HepG2 (cell line): ENCODE results near the gene RNASE11. TPM values are rescaled to one million over a fixed set of nuclear protein-coding genes. Genes with fewer than 3 reads are reported as not detected.
A peak's percentile ranks its signal among the peaks of the same experiment; 100 is the strongest.

Experiments used
- ATAC-seq: fragments of 200-7000 bp; cut with Tn5 transposase; 3 replicates; pipeline ENCODE4 v1.9.1; 2020; ENCODE audit warnings: mild to moderate bottlenecking, moderate library complexity
- BruUV-seq: library from RNA; stranded (reverse); fragments of 400-500 nt; replicated peaks from 2 replicates; lab custom pipeline; 2021; lab: Mats Ljungman, UMichigan
- CTCF ChIA-PET: fragments of 300-600 bp; formaldehyde crosslinking; extraction: SDS; loops from one replicate; lab custom pipeline; 2021; ENCODE audit warnings: low total read pairs, inconsistent platforms, low intra/inter-chr PET ratio; lab: Yijun Ruan, JAX
- POLR2A ChIA-PET: fragments of 350-600 bp; sonication (Branson Sonifier 250); formaldehyde crosslinking; loops from one replicate; lab custom pipeline; 2020; ENCODE audit warnings: antibody characterized with exemption, inconsistent platforms; lab: Yijun Ruan, JAX
- DNase-seq: peaks from one replicate; pipeline ENCODE4 v3.0.0-alpha.2; 2015; ENCODE audit warnings: low spot score
- FAIRE-seq: peaks from 3 replicates; lab custom pipeline; 2011; peaks lifted over from hg19 to GRCh38; lab: Jason Lieb, UNC
- H2AFZ ChIP-seq: one replicate; pipeline ENCODE4 v1.6.1; 2011; ENCODE audit warnings: low read length, inconsistent platforms
- H3K27ac ChIP-seq: fragments of 300-600 bp; 3 replicates; pipeline ENCODE4 v1.8.0; 2011; ENCODE audit warnings: mixed run types, mild to moderate bottlenecking, mixed read lengths, low read length, inconsistent platforms; ENCODE audit not compliant: insufficient read depth; ENCODE audit errors: extremely low read length
- H3K27me3 ChIP-seq, 2 experiments: fragments of 200-600 bp in 1 of 2; 2 replicates in 1 of 2; 3 replicates in 1 of 2; pipeline versions ENCODE4 v1.6.0 to v1.8.0; 2011; ENCODE audit warnings: low read length in 2 of 2, mild to moderate bottlenecking in 2 of 2, moderate library complexity in 2 of 2, inconsistent platforms in 1 of 2; ENCODE audit not compliant: insufficient read depth in 2 of 2, control insufficient read depth in 1 of 2
- H3K36me3 ChIP-seq, 2 experiments: fragments of 200-600 bp in 1 of 2; replicated peaks in 1 of 2; 2 replicates in 1 of 2; 3 replicates in 1 of 2; pipeline versions ENCODE4 v1.5.1 to v1.8.0; 2011; ENCODE audit warnings: low read length in 2 of 2, inconsistent platforms in 1 of 2; ENCODE audit not compliant: insufficient read depth in 2 of 2, control insufficient read depth in 1 of 2
- H3K4me1 ChIP-seq: 2 replicates; pipeline ENCODE4 v1.5.1; 2012; ENCODE audit warnings: low read length, inconsistent platforms; ENCODE audit not compliant: insufficient read depth
- H3K4me2 ChIP-seq: 2 replicates; pipeline ENCODE4 v1.6.0; 2011; ENCODE audit warnings: low read depth, low read length, inconsistent platforms
- H3K4me3 ChIP-seq, 3 experiments: fragments of 200-600 bp in 1 of 3; sonication (generic), shearing (Covaris generic) in 1 of 3; replicated peaks in 1 of 3; 2 replicates each; pipeline ENCODE4 v1.5.1; 2011 to 2016; ENCODE audit warnings: low read length in 3 of 3, inconsistent platforms in 2 of 3, low read depth in 2 of 3, mild to moderate bottlenecking in 2 of 3, control low read depth in 1 of 3, mixed read lengths in 1 of 3; ENCODE audit not compliant: insufficient read depth in 1 of 3
- H3K79me2 ChIP-seq: one replicate; pipeline ENCODE4 v1.6.1; 2011; ENCODE audit warnings: low read length, inconsistent platforms; ENCODE audit not compliant: insufficient read depth
- H3K9ac ChIP-seq: 2 replicates; pipeline ENCODE4 v1.6.0; 2011; ENCODE audit warnings: mild to moderate bottlenecking, low read depth, low read length, inconsistent platforms; ENCODE audit not compliant: insufficient read depth
- H3K9me3 ChIP-seq: 2 replicates; pipeline ENCODE4 v1.5.1; 2012; ENCODE audit warnings: mild to moderate bottlenecking, low read length
- H4K20me1 ChIP-seq: 2 replicates; pipeline ENCODE4 v1.6.0; 2011; ENCODE audit warnings: inconsistent platforms, mild to moderate bottlenecking, low read length, moderate library complexity; ENCODE audit not compliant: insufficient read depth
- IKZF4 ChIP-seq: sonication (generic); formaldehyde crosslinking; IDR thresholded peaks from 2 replicates; pipeline ENCODE4 v1.5.1; 2020; ENCODE audit warnings: borderline replicate concordance, mild to moderate bottlenecking, low read depth, missing genetic modification reagents; ENCODE audit errors: not compliant biosample characterization
- JUNB ChIP-seq: sonication (generic); formaldehyde crosslinking; IDR thresholded peaks from 2 replicates; pipeline ENCODE4 v1.8.0; 2022; ENCODE audit warnings: missing genetic modification reagents, mild to moderate bottlenecking, borderline replicate concordance
- SMYD3 ChIP-seq: sonication (generic); formaldehyde crosslinking; IDR thresholded peaks from 2 replicates; pipeline ENCODE4 v1.8.1; 2023; ENCODE audit warnings: mild to moderate bottlenecking, missing genetic modification reagents
- TCF7L2 ChIP-seq: IDR thresholded peaks from 2 replicates; pipeline ENCODE4 v1.6.1; 2011; ENCODE audit warnings: mild to moderate bottlenecking, low read depth, low read length, moderate library complexity
- ZBTB39 ChIP-seq: sonication (generic); formaldehyde crosslinking; IDR thresholded peaks from 2 replicates; pipeline ENCODE4 v1.5.0; 2020; ENCODE audit warnings: missing genetic modification reagents
- ZMYM2 ChIP-seq: sonication (generic); formaldehyde crosslinking; IDR thresholded peaks from 2 replicates; pipeline ENCODE4 v1.8.0; 2022; ENCODE audit warnings: mild to moderate bottlenecking, missing genetic modification reagents
- ZNF337 ChIP-seq: sonication (generic); formaldehyde crosslinking; IDR thresholded peaks from 2 replicates; pipeline ENCODE4 v1.5.1; 2020; ENCODE audit warnings: missing genetic modification reagents, low read depth, mild to moderate bottlenecking, borderline replicate concordance
- ZNF383 ChIP-seq: sonication (generic); formaldehyde crosslinking; IDR thresholded peaks from 2 replicates; pipeline ENCODE4 v1.4.0; 2020; ENCODE audit warnings: missing genetic modification reagents, mild to moderate bottlenecking, borderline replicate concordance
- ZSCAN29 ChIP-seq: sonication (generic); formaldehyde crosslinking; conservative IDR thresholded peaks from 2 replicates; pipeline ENCODE4 v1.4.0; 2020; ENCODE audit warnings: mild to moderate bottlenecking, missing genetic modification reagents
- WGBS: methylation state at CpG from one replicate; pipeline ENCODE4 v1.1.6; 2017; ENCODE audit warnings: low lambda C conversion rate; 5-methylcytosine and 5-hydroxymethylcytosine counted together
- in situ Hi-C: cut with HindIII; loops from 2 replicates; pipeline ENCODE4 v1.10.0; 2017; ENCODE audit warnings: low pct_unique_long_range_greater_than_20kb; ENCODE audit not compliant: extremely low pct_ligation_motif_present
- intact Hi-C: fragments of 100-400 bp; cut with micrococcal nuclease; formaldehyde crosslinking; loops from one replicate; pipeline ENCODE4 v1.10.0; 2022; ENCODE audit not compliant: unreplicated experiment
- polyA plus RNA-seq, 8 experiments: library from polyadenylated mRNA; depleted of rRNA in 3 of 8; stranded (reverse) in 7 of 8; unstranded in 1 of 8; fragments of >200 nt; fragmentation: Illumina TruSeq in 4 of 8; extraction: Trizol in 4 of 8; gene quantifications; 2 replicates each; pipeline versions ENCODE4 v1.2.1 to v1.2.3, GENCODE V29; 2011 to 2016; ENCODE audit warnings: low read depth in 4 of 8, missing spikeins in 1 of 8, mixed read lengths in 1 of 8; ENCODE audit not compliant: insufficient read depth in 1 of 8
- total RNA-seq, 5 experiments: library from RNA; depleted of rRNA; stranded (reverse); fragments of >200 nt; fragmentation: Illumina TruSeq; extraction: Trizol; gene quantifications; 2 replicates each; pipeline ENCODE4 v1.2.3, GENCODE V29; 2016; ENCODE audit warnings: low read depth in 1 of 5
- TF ChIP-seq, protein P1 (sequence below): sonication (generic); formaldehyde crosslinking; IDR thresholded peaks from 2 replicates; pipeline ENCODE4 v1.4.0; 2020; ENCODE audit warnings: missing genetic modification reagents, borderline replicate concordance
- TF ChIP-seq, protein P2 (sequence below): sonication (generic); formaldehyde crosslinking; IDR thresholded peaks from 2 replicates; pipeline ENCODE4 v1.8.1; 2022; ENCODE audit warnings: mild to moderate bottlenecking, missing genetic modification reagents
- TF ChIP-seq, protein P3 (sequence below): fragments of 450-650 bp; IDR thresholded peaks from 2 replicates; pipeline ENCODE4 v1.6.1; 2017

Gene RNASE11
- total and polyA plus RNA-seq, 2 of the 13 experiments (the other 11 are each of a cell fraction or from before 2014, with no cell fraction given), result not detected

DNA sequence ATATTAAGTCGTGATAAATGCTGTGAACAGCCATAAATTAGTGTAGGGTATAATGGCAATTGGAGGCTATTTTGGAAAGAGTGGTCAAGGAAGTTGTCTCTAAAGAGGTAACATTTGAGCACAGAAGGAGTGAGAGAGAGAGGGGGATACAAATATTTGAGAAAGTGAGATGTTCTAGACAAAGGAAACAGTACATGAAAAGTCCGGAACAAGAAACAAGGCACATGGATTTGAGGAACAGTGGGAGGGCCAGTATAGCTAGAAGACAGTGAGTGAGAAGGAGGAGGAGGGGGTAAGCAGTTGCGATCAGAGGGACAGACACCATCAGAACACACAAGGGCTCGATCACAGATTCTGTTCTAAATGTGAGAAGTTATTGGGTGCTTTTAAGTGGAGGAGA lies 23.5 kb upstream of the RNASE11 start:
- Histone ChIP-seq H3K27ac (no peak overlapping the region), H3K4me2 (peak overlapping the region; percentile 83), H3K27me3 (no peaks in the 10 kb centered on the region; a peak in 1 of 5 replicates), H3K79me2 (no peaks in the 10 kb centered on the region), H3K4me1 (peaks cover 77% of the 10 kb centered on the region), H3K9ac (no peak overlapping the region), H3K4me3 (no peak overlapping the region; a peak in 2 of 6 replicates), H4K20me1 (no peaks in the 10 kb centered on the region), H2AFZ (no peak overlapping the region), H3K36me3 (no peaks in the 10 kb centered on the region), H3K9me3 (no peaks in the 10 kb centered on the region)
- POLR2A ChIA-PET, result interaction anchor here (1.6 to 1.7 kb wide), 2 partner anchors 73 to 80 kb away, joined by 6 to 10 read pairs; partner anchors contain the start of gene RNASE4
- intact Hi-C loops, result no loop called here
- DNase-seq (no peak), FAIRE-seq (no peak), ATAC-seq (no peak)
- CTCF ChIA-PET, result interaction anchor here (2.7 kb wide), 1 partner anchor 284 kb away, joined by 26 read pairs; no protein-coding TSS in a partner anchor
- no TSS peak for BruUV-seq
- in situ Hi-C loops, result loop anchor here (25.0 kb wide), 1 partner anchor 149 kb away; the partner anchor contains the start of genes APEX1, OSGEP, PIP4P1 and PNP
- WGBS, result 30% methylated on average over 4 of the region's 4 CpGs
- TF ChIP-seq JUNB (CRISPR knock-in tag) (no peak), ZBTB39 (CRISPR knock-in tag) (no peak), ZNF337 (CRISPR knock-in tag) (no peak), IKZF4 (CRISPR knock-in tag) (no peak), ZNF383 (CRISPR knock-in tag) (no peak), ZSCAN29 (CRISPR knock-in tag) (no peak), SMYD3 (CRISPR knock-in tag) (no peak), TCF7L2 (no peak), ZMYM2 (CRISPR knock-in tag) (no peak)
- TF ChIP-seq, protein P1, sequence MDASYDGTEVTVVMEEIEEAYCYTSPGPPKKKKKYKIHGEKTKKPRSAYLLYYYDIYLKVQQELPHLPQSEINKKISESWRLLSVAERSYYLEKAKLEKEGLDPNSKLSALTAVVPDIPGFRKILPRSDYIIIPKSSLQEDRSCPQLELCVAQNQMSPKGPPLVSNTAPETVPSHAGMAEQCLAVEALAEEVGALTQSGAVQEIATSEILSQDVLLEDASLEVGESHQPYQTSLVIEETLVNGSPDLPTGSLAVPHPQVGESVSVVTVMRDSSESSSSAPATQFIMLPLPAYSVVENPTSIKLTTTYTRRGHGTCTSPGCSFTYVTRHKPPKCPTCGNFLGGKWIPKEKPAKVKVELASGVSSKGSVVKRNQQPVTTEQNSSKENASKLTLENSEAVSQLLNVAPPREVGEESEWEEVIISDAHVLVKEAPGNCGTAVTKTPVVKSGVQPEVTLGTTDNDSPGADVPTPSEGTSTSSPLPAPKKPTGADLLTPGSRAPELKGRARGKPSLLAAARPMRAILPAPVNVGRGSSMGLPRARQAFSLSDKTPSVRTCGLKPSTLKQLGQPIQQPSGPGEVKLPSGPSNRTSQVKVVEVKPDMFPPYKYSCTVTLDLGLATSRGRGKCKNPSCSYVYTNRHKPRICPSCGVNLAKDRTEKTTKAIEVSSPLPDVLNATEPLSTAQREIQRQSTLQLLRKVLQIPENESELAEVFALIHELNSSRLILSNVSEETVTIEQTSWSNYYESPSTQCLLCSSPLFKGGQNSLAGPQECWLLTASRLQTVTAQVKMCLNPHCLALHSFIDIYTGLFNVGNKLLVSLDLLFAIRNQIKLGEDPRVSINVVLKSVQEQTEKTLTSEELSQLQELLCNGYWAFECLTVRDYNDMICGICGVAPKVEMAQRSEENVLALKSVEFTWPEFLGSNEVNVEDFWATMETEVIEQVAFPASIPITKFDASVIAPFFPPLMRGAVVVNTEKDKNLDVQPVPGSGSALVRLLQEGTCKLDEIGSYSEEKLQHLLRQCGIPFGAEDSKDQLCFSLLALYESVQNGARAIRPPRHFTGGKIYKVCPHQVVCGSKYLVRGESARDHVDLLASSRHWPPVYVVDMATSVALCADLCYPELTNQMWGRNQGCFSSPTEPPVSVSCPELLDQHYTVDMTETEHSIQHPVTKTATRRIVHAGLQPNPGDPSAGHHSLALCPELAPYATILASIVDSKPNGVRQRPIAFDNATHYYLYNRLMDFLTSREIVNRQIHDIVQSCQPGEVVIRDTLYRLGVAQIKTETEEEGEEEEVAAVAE (CRISPR knock-in tag), result no peak
- TF ChIP-seq, protein P2, sequence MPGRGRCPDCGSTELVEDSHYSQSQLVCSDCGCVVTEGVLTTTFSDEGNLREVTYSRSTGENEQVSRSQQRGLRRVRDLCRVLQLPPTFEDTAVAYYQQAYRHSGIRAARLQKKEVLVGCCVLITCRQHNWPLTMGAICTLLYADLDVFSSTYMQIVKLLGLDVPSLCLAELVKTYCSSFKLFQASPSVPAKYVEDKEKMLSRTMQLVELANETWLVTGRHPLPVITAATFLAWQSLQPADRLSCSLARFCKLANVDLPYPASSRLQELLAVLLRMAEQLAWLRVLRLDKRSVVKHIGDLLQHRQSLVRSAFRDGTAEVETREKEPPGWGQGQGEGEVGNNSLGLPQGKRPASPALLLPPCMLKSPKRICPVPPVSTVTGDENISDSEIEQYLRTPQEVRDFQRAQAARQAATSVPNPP (CRISPR knock-in tag), result no peak
- TF ChIP-seq, protein P3, sequence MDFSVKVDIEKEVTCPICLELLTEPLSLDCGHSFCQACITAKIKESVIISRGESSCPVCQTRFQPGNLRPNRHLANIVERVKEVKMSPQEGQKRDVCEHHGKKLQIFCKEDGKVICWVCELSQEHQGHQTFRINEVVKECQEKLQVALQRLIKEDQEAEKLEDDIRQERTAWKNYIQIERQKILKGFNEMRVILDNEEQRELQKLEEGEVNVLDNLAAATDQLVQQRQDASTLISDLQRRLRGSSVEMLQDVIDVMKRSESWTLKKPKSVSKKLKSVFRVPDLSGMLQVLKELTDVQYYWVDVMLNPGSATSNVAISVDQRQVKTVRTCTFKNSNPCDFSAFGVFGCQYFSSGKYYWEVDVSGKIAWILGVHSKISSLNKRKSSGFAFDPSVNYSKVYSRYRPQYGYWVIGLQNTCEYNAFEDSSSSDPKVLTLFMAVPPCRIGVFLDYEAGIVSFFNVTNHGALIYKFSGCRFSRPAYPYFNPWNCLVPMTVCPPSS, result no peak
